Left renal cortex interstitium (tissue), 4 donors: ENCODE results near the gene LGALS1. TPM values are rescaled to one million over a fixed set of nuclear protein-coding genes. Genes with fewer than 3 reads are reported as not detected.
"Not testable (repeated sequence)": the region's sequence is repeated elsewhere in the genome, so short reads cannot be mapped to it uniquely, and the experiment has no call there.

Experiments
- DNase-seq, 4 donors: peaks; one replicate each; pipeline ENCODE4 v3.0.0-alpha.2; 2013; ENCODE audit warnings: low read depth in 4 of 4, low spot score in 2 of 4, missing footprints in 1 of 4
- polyA plus RNA-seq, 4 donors: library from polyadenylated mRNA; unstranded; fragments of 120-200 nt; gene quantifications; one replicate each; pipeline ENCODE4 v1.2.1, GENCODE V29; 2013; ENCODE audit not compliant: insufficient read length in 4 of 4

Gene LGALS1
- polyA plus RNA-seq, 4 donors: 370 to 614 (median 396) TPM

- DNase-seq: peak in 1 of 4 donors; percentile 50
Observed at GRCh38 chr22:37639070-37639760, 36.2 kb upstream of the LGALS1 start, which contains the start of gene SH3BP1. TSS of gene SH3BP1 (plus strand) at chr22:37639669. CDS start at chr22:37639788, 119 bp downstream.

- no peak for DNase-seq
Observed at GRCh38 chr22:37639771-37640590, 35.5 kb upstream of the LGALS1 start.

GRCh38 chr22:37640591-37641560 is 34.6 kb upstream of the LGALS1 start:
- DNase-seq: no peak

- DNase-seq: no peak
Observed at GRCh38 chr22:37641561-37641949, 33.9 kb upstream of the LGALS1 start.

- DNase-seq: peak in 1 of 4 donors; percentile 66
Observed at GRCh38 chr22:37643225-37643847, 32.1 kb upstream of the LGALS1 start.

GRCh38 chr22:37647317-37647716 is 28.1 kb upstream of the LGALS1 start:
- no peak for DNase-seq

GRCh38 chr22:37647928-37648327 is 27.5 kb upstream of the LGALS1 start:
- DNase-seq: no peak

- no peak for DNase-seq
Observed at GRCh38 chr22:37650463-37651136, 24.8 kb upstream of the LGALS1 start.

- no peak for DNase-seq
Observed at GRCh38 chr22:37654563-37655251, 20.7 kb upstream of the LGALS1 start.

GRCh38 chr22:37655252-37655563 is 20.2 kb upstream of the LGALS1 start:
- DNase-seq: no peak

- not testable (repeated sequence) for DNase-seq
Observed at GRCh38 chr22:37656583-37656982, 18.9 kb upstream of the LGALS1 start.

GRCh38 chr22:37657590-37658132 is 17.8 kb upstream of the LGALS1 start:
- no peak for DNase-seq

- peak; percentile 98 to 100 (median 98) for DNase-seq
Observed at GRCh38 chr22:37658133-37659065, 17.0 kb upstream of the LGALS1 start, which contains the start of gene PDXP. TSS of gene PDXP (plus strand) at chr22:37658723. CDS start at chr22:37658783, 60 bp downstream.

- no peak for DNase-seq
Observed at GRCh38 chr22:37659066-37659896, 16.2 kb upstream of the LGALS1 start.

GRCh38 chr22:37659897-37660708 is 15.3 kb upstream of the LGALS1 start:
- no peak for DNase-seq

- no peak for DNase-seq
Observed at GRCh38 chr22:37660709-37661045, 14.8 kb upstream of the LGALS1 start.
